NCI-H446 (cell line): ENCODE measurements around the gene SPATA25.
"Not testable (repeated sequence)": the region's sequence is repeated elsewhere in the genome, so short reads cannot be mapped to it uniquely, and the experiment has no call there.

Experiments used
- DNase-seq, 2 experiments: peaks; one replicate each; lab custom pipeline; 2025; lab: John Stamatoyannopoulos, UW

The SPATA25 gene

DNA sequence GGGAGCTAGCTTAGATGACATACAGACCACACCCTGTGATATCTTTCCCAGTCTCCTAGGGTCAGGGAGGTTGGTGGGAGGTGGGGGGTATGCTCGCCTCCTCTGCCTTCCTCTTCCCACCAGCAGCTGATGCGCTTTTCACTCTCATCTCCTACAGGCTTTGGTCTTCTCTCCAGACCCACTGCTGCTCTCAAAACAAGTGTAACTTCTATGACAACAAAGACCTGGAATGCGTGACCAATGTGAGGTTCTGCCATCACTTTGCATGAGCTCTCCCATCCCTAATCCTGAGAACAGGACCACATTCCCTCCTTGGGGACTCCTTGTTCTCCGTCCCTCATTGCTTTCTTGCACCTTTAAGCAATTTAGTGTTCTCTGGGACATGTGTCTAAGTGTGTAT lies 6.4 kb upstream of the SPATA25 start:
- no peak for DNase-seq

DNA sequence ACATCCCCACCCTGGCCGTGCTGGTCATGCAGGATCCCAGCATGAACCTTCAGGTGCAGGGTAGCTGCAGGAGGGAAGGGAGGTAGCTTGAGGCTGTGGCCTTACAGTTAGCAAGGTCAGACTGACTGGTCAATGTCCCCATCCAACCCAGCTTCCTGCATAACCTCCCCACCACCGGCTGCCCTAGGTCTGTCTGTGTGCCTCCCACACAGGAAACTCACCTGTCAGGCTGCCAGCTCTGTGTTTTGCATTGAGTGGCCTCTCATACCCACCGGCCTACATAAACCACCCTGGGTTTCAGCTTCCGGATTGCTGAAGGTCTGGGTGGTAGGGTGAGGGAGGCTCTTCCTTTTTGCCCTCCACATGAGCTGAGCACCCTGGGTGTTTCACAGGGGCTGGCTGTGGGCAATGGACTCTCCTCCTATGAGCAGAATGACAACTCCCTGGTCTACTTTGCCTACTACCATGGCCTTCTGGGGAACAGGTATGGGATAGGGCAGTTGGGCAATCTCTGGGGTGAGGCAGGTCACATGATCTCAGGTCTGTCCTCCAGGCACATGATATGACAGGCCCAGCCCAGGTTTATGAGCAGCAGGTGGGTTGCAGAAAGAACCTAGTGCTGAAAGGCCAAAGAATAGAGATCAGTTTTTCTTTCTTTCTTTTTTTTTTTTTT lies 5.5 kb upstream of the SPATA25 start:
- DNase-seq, result no peak

DNA sequence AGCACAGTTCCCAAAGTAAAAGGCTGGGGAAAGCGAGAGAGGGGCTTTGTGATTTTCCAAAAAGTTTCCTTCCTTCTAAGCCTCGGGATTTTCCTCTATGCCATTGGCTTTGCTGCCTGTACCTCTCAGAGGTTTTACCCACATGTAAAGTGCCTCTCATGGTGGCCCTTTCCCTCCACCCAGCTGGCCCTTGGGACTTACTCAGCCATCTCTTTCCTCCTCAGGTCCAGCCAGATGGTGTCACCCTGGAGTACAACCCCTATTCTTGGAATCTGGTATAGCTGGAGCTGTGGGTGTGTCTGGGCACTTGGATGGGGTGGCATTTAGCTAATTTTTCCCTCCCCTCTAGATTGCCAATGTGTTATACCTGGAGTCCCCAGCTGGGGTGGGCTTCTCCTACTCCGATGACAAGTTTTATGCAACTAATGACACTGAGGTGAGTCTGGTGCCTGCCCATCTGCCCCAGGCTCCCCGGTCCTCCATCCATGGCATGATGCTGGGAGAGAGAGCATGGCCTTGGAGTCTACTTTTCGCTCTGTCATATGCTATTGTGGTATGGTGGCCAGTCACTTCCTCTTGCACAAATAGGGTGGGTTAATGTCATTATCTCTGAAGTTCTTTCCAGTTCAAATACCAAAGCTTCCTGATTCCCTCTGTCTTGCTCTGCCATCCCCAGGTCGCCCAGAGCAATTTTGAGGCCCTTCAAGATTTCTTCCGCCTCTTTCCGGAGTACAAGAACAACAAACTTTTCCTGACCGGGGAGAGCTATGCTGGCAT lies 4.8 kb upstream of the SPATA25 start:
- DNase-seq, result no peak

DNA sequence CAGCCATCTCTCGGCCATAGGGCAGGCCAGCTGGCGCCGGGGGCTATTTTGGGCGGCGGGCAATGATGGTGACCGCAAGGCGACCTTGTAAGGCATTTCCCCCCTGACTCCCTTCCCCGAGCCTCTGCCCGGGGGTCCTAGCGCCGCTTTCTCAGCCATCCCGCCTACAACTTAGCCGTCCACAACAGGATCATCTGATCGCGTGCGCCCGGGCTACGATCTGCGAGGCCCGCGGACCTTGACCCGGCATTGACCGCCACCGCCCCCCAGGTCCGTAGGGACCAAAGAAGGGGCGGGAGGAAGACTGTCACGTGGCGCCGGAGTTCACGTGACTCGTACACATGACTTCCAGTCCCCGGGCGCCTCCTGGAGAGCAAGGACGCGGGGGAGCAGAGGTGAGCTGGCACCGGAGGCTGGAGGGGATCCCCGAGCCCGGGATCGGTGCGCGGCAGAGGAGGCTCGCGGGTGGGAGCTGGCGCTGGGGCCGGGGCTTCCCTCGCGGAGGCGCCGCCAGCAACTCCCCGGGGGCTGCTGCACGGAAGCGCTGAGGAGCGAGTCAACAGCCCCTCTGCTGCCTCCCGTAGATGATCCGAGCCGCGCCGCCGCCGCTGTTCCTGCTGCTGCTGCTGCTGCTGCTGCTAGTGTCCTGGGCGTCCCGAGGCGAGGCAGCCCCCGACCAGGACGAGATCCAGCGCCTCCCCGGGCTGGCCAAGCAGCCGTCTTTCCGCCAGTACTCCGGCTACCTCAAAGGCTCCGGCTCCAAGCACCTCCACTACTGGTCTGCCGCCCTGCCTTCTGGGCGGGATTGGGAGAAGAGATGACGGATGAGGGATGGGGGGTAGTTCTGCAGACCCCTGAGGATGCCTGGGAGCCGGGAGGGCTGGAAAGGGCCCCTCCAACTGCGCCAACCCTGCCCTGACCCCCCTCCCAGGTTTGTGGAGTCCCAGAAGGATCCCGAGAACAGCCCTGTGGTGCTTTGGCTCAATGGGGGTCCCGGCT lies 3.9 kb upstream of the SPATA25 start, which contains the start of the genes CTSA and NEURL2:
Gene CTSA, plus strand, starts transcription at position 351 of the 999 bp plus-strand sequence. Its CDS starts 234 bp downstream, at position 585.
Gene NEURL2, minus strand, starts transcription at position 224 of the 999 bp plus-strand sequence. Its CDS starts 217 bp downstream, at position 7.
- peak; percentile 81 to 87 for DNase-seq

DNA sequence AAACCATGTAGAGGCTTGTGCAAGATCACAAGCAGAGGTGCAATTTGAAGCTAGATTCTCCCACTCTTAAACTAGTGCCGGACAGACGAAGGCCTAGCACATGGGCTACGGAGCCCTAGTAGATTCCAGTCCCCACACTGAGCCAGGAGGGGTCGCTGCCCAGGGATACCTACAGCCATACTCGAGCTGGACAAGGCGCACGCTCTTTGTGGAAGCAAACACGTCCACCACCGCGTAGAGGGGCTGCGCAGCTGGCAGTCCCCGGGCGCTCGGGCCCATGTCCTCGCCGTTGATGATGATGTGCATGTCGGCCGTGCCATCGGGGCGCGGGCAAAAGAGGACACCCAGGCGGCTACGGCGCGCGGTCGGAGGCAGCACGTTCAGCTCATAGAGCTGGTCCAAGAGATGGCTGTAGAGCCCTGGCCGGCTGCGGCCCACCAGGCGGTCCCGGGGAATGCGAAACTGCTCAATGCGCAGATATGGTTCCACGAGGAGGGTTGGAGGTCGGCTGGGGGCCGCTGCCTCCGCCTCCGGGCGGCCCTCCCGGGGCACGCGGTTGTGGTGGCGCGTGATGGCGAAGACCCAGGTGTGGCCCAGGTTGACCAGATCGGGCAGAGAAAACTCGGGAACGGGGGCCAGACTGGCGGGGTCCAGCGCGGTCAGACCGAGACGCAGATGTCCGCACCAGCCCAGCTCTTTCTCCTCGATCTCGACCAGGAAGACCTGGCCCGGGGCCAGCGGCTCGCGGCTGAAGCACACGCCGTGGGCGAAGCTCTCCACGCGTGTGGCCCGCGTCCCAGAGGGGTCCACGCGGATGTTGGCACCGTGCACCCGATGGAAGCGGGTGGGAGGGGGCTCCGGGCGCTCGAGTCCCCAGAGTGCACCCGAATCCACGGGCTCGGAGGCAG lies 2.9 kb upstream of the SPATA25 start:
- DNase-seq, result peak in 1 of 2 experiments; percentile 35

DNA sequence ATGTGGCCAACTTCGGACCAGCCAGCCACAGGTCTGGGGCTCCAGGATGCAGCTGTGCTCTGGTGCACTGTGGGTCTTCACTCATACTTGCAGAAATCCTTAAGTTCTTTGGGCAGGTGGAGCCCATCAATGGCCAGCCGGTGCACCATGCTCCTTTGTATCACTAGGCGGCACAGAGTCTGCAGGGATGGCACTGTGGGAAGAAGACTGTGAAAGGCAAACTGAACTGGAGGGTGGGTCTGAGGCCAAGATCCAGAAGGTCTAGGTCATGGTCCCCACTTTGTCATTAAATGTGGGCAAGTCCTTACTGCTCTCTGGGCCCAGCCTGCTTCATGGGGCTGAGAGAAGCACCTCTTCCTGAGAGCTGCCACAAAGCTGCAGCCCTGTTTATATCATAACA lies 1.3 kb upstream of the SPATA25 start:
- DNase-seq, result no peak

DNA sequence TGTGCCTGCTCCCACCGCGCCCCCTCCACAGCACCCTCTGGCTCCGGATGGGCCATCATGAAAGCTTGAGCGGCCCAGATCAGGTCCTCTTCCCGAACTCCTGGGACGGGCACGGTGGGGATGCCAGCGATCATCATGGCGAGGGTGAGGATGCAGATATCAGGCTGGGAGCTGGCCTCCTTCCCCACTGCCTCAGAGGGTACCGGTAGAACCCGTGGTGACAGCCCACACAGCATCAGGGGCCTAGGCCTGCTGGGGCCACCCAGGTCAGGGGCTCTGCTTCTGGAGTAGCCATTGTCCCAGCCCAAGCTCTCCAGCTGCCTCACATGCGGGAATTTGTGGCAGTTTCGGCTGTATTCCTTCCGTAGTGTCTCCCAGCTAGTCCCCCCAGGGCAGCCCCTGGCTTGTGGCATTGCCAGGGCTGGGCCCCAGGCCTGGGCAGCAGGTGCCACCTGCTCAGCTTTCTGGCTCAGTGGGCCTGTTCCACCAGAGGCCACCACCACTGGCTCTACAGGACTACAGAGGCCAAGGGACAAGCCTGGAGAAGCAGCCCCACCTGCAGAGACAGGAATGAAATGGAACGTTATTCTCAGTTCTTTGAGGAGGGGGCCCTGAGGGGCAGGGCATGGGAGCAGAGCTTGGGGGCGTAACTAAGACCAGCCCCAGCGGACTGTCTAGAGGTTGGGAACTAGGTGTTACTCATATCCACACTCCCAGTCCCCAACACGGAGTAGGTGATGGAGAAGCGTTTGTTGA lies 654 bp downstream of the SPATA25 start:
- no peak for DNase-seq

DNA sequence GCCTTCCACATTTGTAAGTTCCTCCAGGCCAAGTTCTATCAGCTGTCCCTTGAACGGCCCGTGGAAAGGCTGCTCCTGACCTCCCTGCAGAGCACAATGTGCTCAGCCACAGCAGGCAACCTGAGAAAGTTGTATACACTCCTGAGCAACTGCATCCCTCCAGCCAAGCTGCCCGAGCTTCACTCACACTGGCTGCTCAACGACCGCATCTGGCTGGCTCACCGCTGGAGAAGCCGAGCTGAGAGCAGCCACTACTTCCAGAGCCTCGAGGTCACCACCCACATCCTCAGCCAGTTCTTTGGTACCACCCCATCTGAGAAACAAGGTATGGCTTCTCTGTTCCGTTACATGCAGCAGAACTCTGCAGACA lies 4.3 kb downstream of the SPATA25 start:
- no peak for DNase-seq

DNA sequence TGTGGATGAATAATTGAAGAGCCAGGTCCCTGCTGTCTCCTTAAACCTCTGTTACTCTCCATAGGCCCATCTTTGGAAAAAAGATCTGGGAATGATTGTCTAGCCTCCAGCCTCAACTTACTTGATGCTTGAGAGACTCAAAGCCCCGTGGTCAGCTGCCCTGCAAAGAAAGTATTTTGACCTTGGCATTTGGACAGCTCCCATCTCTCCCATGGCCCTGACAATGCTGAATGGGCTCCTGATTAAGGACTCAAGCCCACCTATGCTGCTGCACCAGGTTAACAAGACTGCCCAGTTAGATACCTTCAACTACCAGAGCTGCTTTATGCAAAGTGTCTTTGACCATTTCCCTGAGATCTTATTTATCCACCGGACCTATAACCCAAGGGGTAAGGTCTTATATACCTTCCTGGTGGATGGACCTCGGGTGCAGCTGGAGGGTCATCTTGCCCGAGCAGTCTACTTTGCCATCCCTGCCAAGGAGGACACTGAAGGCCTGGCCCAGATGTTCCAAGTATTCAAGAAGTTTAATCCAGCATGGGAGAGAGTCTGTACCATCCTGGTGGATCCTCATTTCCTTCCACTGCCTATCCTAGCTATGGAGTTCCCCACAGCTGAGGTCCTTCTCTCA lies 4.8 kb downstream of the SPATA25 start:
- no peak for DNase-seq

DNA sequence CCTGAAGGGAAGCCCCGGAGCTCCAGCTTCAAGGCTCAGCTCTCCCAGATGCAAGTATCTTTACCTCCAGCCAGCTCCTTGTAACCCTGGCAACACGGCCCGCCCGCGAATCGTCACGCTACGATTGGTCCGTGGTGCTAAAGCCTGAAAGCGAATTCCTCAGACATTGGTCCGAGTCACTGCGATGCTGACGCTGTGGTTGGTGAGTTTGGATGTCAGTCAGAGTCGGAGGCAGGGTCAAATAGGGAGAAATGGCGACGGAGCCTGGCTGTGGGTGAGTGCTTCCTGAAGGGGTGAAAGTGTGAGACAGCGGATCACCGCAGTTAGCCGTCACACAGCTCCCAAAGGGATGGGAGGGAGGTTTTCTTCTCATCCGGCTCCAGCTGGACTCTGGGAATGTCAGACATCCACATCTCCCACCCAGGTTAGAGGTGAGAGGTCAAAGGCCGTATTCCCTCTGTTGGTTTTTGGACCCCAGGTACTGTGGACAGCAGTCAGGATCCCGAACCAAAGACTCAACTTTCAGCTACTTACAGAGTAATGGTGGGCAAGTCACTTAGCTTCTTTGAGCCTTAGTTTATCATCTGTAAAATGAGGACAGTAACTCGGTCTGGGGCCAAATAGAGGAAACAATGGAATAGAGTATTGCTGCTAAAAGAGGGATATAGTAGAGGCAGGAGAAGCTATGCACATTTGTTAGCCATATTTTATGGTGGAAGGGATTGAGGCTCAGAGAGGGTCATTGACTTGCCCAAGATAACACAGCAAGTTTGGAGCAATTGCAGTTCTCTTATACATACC lies 6.2 kb downstream of the SPATA25 start, which contains the start of gene ZSWIM1:
Gene ZSWIM1, plus strand, starts transcription at position 240 of the 801 bp plus-strand sequence. CDS start 1,366 bp downstream, outside the sequence.
- peak; percentile 99 for DNase-seq

DNA sequence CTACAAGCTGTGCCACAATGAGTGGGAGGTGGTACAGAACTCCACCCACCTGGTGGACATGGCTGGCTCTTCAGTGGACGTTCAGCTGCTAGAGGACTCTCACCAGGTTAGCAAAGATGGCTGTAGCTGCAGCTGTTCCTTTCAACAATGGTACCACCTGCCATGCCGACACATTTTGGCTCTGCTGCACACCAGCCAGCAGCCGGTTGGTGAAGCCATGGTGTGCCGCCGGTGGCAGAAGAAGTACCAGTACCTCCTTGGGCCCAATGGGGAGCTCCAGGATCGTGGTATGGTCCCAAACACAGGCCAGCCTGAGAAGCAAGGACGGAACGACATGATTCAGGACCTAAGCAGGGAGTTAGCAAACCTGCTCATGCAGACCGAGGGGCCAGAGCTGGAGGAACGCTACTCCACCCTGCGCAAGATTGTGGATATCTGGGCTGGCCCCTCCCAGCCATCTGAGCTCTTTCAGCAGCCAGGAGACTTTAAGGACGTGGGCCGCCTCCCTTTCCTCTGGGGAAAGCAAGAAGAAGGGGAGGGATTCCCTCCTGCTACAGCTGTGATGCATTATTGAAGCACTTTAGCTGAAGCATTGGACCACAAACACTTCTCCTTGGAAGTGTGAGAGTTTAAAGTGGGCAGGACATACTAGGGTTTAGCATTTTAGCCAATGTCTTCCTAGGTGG lies 9.2 kb downstream of the SPATA25 start:
- DNase-seq, result no peak

DNA sequence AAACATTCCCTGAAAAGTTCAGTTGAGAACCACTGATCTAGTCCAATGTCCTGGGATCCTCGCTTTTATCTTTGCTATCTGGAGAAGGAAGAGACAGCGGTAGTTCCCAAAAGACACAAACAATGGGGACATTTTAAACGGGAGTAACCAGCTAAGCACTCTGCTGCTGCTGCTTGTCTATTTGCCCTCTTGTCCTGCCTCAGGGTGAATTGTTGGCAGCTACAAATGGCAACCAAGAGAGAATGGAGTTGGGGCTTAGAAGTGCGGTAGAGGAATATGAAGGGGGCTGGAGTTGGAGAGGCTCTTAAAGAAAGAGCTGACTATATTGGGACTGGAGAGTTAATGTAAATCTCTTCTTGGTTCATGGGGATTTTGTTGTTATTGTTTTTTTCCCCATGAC lies 12.8 kb downstream of the SPATA25 start:
- DNase-seq, result no peak

DNA sequence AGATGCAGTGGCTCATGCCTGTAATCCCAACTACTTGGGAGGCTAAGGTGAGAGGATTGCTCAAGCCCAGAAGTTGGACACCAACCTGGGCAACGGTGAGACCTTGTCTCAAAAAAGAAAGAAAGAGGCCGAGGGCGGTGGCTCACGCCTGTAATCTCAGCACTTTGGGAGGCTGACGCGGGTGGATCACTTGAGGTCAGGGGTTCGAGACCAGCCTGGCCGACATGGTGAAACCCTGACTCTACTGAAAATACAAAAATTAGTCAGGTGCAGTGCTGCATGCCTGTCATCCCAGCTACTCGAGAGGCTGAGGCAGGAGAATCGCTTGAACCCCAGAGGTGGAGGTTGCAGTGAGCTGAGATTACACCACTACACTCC lies 13.3 kb downstream of the SPATA25 start:
- DNase-seq, result not testable (repeated sequence)

DNA sequence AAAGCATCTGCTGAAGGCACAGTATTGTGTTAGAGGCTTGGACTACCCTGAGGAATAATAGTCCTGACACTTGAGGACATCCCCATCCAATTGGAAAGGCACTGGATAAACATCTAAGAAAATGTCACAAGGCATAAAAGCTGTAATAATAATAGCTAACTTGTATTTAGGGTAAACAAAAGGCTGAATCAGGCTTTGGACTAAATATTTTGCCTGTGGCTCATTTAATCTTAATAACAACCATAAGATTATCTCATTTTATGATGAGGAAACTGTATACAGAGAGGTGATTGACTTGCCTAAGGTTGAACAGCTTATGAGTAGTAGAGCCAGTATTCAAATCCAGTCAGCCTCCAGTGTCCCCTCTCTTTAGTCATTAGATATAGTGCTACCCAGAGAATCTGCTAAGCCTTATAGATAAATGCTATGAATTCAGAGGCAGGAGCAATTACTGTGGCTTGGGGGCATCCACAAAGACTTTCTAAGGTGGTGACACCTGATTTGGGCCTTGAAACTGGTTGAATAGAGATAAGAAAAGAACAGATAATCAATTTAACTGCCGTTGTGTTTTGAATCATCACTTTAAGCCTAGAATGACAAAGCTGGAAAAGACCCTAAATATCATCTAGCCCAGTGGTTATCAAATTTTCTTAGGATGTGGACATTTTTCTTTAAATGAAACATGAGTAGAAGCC lies 13.9 kb downstream of the SPATA25 start:
- no peak for DNase-seq

DNA sequence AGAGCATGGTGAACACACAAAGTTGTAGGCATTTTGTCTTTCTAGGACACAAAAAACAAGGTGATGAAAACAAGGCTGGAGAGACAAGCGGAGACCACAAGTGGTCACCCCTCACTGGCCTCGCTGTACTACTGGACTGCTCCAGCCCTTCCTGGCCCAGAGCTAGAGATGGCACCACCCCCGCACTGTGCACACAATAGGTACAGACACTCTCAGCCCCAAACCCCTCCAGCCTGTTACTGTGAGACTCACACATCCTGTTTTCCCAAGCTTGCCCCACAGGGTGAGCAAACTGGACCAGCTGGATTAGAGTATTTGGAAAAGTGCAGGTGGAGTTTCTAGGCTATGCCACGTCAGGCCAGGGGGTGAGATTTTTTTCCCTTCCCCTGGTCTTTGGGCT lies 14.8 kb downstream of the SPATA25 start:
- no peak for DNase-seq

DNA sequence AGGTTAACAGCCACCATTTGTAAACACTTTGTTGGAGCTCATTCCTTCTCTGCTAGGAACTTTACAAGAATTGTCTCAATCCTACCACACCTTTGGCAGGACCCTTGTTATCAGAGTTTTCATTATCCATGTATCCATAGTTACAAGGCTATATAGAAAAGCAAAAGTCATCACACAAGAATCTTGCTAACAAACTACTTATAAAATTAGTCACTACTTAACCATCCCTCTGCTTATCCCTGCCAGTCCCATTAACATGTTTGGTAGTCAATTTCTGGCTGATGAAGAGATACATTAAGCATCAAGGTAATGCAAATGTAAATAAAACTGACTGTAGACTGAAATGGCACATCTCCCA lies 19.6 kb downstream of the SPATA25 start:
- no peak for DNase-seq

DNA sequence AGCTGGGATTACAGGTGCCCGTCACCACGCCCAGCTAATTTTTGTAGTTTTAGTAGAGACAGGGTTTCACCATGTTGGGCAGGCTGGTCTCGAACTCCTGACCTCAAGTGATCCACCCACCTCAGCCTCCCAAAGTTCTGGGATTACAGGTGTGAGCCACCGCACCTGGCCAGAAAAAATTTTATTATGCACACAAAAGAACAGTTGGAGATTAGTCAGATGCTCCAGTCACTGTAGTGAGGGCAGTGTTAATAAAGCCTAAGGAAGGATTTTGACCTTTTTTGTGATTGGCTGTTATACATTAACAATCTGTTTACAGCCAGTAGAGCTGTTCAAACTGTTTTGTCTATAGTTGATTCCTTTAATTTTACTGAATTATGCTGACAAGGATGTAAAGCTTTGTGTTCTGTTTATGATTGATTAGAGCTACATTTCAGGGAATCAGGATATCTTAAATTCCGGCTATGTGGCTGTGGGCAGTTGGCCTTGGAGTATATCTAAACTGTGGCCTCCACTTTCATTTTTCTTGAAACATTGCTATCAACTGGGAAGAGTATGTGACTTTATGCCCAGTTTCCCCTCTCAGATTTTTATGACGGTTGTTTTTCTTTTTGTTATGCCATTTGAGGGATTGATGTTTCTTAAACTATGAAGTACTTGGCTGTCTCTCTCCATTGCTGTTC lies 20.1 kb downstream of the SPATA25 start:
- no peak for DNase-seq
